Mononuclear cell (primary cell): ENCODE results near the gene WDTC1. TPM values are rescaled to one million over a fixed set of nuclear protein-coding genes. Genes with fewer than 3 reads are reported as not detected.
A peak's percentile ranks its signal among the peaks of the same experiment; 100 is the strongest.

Experiments used
- H3K27me3 ChIP-seq: 2 replicates; pipeline ENCODE4 v1.6.0; 2011; ENCODE audit warnings: low read length, control low read depth; ENCODE audit not compliant: insufficient read depth
- H3K4me1 ChIP-seq: 2 replicates; pipeline ENCODE4 v1.5.1; 2011; ENCODE audit warnings: mild to moderate bottlenecking, low read length, control low read depth; ENCODE audit not compliant: insufficient read depth
- H3K4me3 ChIP-seq: 2 replicates; pipeline ENCODE4 v1.5.1; 2011; ENCODE audit warnings: mild to moderate bottlenecking, low read length, moderate library complexity
- H3K9me3 ChIP-seq: 2 replicates; pipeline ENCODE4 v1.5.1; 2011; ENCODE audit warnings: low read depth, mild to moderate bottlenecking, control low read depth, low read length
- total RNA-seq: library from RNA; depleted of rRNA; stranded (reverse); fragments of >200 nt; gene quantifications from one replicate; pipeline ENCODE4 v1.2.3, GENCODE V29; 2012

Gene WDTC1
- total RNA-seq, 1 donor: 14.1 TPM

- Histone ChIP-seq H3K9me3 (no peaks in the 10 kb centered on the region), H3K27me3 (no peaks in the 10 kb centered on the region), H3K4me1 (peaks cover 18% of the 10 kb centered on the region), H3K4me3 (no peak overlapping the region)
Observed at GRCh38 chr1:27331426-27331825, 97.0 kb downstream of the WDTC1 start.

DNA sequence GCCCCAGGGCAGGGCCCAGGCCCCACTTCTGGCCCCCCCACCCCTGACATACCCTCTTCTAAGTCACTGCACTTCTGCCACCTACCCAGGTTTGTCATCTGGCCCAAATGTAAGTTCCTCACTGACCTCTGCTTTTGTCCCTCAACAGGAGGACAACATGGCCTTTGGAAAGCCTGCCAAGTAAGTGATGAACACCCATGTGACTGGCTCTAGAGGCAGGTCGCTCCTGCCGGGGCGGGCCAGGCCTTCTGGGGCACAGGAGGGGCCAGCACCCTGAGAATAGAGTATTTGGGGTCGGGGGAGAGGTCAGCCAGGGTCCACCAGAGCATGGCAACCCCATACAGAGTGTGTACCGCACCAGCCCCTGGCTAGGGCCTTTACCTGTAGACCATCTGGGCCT lies 97.5 kb downstream of the WDTC1 start:
- peaks cover 13% of the 10 kb centered on the region for H3K4me1 ChIP-seq
- H3K4me3 ChIP-seq: no peak overlapping the region
- H3K27me3 ChIP-seq: no peaks in the 10 kb centered on the region
- H3K9me3 ChIP-seq: no peaks in the 10 kb centered on the region

DNA sequence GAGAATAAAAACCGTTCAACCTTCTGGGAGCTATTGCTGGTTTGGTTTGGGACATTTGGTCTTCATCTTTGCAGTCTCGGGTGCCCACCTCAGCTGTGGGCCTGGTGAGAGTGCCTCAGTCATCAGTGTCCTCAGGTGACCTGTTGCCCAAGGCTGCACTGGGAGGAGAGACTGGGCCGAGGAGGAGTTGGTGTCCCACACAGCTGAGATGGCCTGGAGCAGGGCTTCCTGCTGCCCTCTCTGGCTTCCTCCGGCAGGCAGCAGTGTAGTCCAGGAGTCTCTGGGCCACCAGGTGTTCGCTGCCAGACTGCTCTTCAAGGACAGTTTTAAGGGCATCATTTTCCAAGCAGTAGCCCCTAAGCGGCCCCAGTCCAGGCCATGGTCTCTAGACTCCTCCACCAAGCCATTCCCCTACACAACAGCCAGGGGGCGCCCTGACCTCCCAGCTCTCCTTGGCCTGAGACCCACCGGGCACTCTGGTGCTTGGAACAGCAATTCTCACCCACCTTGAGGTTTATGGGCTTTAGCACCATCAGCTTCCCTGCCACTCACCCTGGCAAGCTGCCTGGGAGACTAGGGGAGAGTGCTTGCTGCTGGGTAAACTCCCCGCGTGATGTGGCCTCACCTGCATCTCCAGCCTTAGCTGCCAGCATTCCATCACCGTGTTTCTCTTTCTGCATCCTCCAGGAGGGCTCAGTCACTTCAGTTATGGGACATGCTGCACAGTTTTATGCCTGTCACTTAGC lies 98.3 kb downstream of the WDTC1 start:
- Histone ChIP-seq H3K9me3 (no peaks in the 10 kb centered on the region), H3K4me1 (peaks cover 11% of the 10 kb centered on the region), H3K27me3 (no peaks in the 10 kb centered on the region), H3K4me3 (no peak overlapping the region)

GRCh38 chr1:27333717-27334279 lies 99.4 kb downstream of the WDTC1 start:
- H3K4me3 ChIP-seq: no peak overlapping the region
- no peaks in the 10 kb centered on the region for H3K27me3 ChIP-seq
- H3K9me3 ChIP-seq: no peaks in the 10 kb centered on the region
- H3K4me1 ChIP-seq: peaks cover 11% of the 10 kb centered on the region

DNA sequence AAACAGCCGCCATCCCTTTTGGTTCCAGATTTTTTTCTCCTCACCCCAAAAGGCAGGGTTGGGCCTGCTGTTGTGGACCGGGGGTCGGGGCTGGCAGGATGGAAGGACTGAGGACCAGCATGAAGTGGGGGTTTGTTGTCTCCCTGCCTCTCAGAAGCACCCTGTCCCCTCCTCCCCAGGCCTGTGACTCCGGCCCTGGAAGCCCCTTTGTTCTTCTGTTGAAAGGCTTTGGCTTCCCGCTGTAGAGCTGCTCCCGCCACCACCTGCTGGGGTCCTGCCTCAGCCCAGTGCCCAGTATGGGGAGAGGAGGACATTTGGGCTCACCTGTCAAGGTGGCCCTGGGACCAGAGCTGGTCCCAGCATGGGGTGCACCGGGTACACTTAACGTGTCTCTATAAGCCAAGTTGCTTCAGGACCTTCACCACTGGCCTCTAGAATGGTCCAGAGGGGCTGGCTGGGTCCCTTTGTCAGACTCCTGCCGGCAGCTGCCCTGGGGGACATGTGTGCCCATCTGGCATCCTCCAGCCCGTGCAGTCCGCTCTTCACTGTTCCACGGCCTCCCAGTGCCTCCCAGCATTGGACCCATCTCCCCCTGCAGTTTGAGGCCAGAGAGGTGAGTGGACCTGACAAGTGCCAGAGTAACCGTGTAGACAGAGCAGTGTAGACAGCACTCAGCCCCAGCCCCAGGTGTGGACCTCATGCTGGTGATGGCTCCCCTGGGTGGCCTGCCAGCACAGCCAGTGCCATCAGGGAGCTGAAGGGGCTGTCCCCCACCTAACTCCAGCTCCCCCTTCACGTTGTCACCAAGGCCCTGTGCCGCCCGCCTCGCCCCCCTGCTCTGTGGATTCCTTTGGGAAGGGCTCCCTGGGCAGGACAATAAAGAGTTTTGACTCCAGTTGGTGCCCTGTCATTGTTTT lies 101.3 kb downstream of the WDTC1 start:
- H3K9me3 ChIP-seq: no peaks in the 10 kb centered on the region
- H3K4me1 ChIP-seq: peaks cover 22% of the 10 kb centered on the region
- no peaks in the 10 kb centered on the region for H3K27me3 ChIP-seq
- no peak overlapping the region for H3K4me3 ChIP-seq

- Histone ChIP-seq H3K27me3 (no peaks in the 10 kb centered on the region), H3K4me1 (peaks cover 32% of the 10 kb centered on the region), H3K9me3 (no peaks in the 10 kb centered on the region), H3K4me3 (no peak overlapping the region)
Observed at GRCh38 chr1:27336756-27337155, 102.3 kb downstream of the WDTC1 start.

DNA sequence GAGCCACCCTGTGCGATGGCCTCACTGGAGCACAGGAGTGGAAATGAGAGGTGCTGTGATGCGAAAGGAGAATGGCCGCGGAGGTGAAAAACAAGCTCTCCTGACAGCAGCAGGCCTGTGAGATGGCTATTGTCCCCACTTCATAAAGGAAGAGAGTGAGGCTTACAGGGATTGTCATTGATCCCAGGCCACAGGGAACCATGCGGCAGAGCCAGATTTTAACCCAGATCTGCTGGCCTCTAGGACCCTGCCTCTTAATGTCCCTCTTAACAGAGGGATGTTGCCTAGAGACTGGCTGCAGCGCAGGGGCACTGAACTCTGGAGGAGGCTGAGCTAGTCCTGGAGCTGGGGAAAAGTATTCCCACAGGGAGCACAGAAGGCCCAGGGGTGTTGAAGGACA lies 104.3 kb downstream of the WDTC1 start:
- Histone ChIP-seq H3K27me3 (no peaks in the 10 kb centered on the region), H3K4me1 (peaks cover 40% of the 10 kb centered on the region), H3K9me3 (no peaks in the 10 kb centered on the region), H3K4me3 (no peak overlapping the region)

GRCh38 chr1:27339213-27339612 lies 104.8 kb downstream of the WDTC1 start:
- no peaks in the 10 kb centered on the region for H3K9me3 ChIP-seq
- H3K4me3 ChIP-seq: no peak overlapping the region
- H3K27me3 ChIP-seq: no peaks in the 10 kb centered on the region
- H3K4me1 ChIP-seq: peaks cover 45% of the 10 kb centered on the region

- Histone ChIP-seq H3K9me3 (no peaks in the 10 kb centered on the region), H3K27me3 (no peaks in the 10 kb centered on the region), H3K4me3 (peak within 1 kb of the TSS; percentile 70), H3K4me1 (peaks cover 59% of the 10 kb centered on the region)
Observed at GRCh38 chr1:27341525-27342252, 107.3 kb downstream of the WDTC1 start, which contains the start of gene SYTL1. Gene SYTL1 (plus strand): TSS chr1:27342022. CDS start chr1:27345335, 3,313 bp downstream.

GRCh38 chr1:27342391-27342777 lies 108.0 kb downstream of the WDTC1 start:
- peak overlapping the region; percentile 70 for H3K4me3 ChIP-seq
- H3K27me3 ChIP-seq: no peaks in the 10 kb centered on the region
- H3K9me3 ChIP-seq: no peaks in the 10 kb centered on the region
- peaks cover 59% of the 10 kb centered on the region for H3K4me1 ChIP-seq

GRCh38 chr1:27342778-27343638 lies 108.6 kb downstream of the WDTC1 start:
- H3K4me3 ChIP-seq: peak overlapping the region; percentile 70
- H3K4me1 ChIP-seq: peaks cover 59% of the 10 kb centered on the region
- no peaks in the 10 kb centered on the region for H3K27me3 ChIP-seq
- H3K9me3 ChIP-seq: no peaks in the 10 kb centered on the region

- Histone ChIP-seq H3K9me3 (no peaks in the 10 kb centered on the region), H3K4me1 (peaks cover 60% of the 10 kb centered on the region), H3K4me3 (peak overlapping the region; percentile 70), H3K27me3 (no peaks in the 10 kb centered on the region)
Observed at GRCh38 chr1:27343639-27344025, 109.2 kb downstream of the WDTC1 start.

GRCh38 chr1:27345272-27345671 lies 110.8 kb downstream of the WDTC1 start:
- H3K4me1 ChIP-seq: peaks cover 67% of the 10 kb centered on the region
- H3K4me3 ChIP-seq: no peak overlapping the region

GRCh38 chr1:27346357-27346756 lies 111.9 kb downstream of the WDTC1 start:
- Histone ChIP-seq H3K27me3 (no peaks in the 10 kb centered on the region), H3K9me3 (no peaks in the 10 kb centered on the region), H3K4me3 (no peak overlapping the region), H3K4me1 (peaks cover 58% of the 10 kb centered on the region)

More at GRCh38 chr1:27345272-27345671, 110.8 kb downstream of the WDTC1 start:
- no peaks in the 10 kb centered on the region for H3K9me3 ChIP-seq
- no peaks in the 10 kb centered on the region for H3K27me3 ChIP-seq
